ENCODE data around the gene ETFA.

The ETFA gene

DNA sequence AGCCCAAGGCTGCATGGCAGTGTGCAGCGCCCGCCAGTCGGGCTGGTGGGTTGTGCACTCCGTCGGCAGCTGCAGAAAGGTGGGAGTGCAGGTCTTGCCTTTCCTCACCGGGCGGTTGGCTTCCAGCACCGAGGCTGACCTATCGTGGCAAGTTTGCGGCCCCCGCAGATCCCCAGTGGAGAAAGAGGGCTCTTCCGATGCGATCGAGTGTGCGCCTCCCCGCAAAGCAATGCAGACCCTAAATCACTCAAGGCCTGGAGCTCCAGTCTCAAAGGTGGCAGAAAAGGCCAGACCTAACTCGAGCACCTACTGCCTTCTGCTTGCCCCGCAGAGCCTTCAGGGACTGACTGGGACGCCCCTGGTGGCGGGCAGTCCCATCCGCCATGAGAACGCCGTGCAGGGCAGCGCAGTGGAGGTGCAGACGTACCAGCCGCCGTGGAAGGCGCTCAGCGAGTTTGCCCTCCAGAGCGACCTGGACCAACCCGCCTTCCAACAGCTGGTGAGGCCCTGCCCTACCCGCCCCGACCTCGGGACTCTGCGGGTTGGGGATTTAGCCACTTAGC is 29.6 kb upstream of the ETFA start:
- DNase-seq (ENCODE audit: insufficient read length, low spot score) (peak; percentile 68), FAIRE-seq (no peak)

DNA sequence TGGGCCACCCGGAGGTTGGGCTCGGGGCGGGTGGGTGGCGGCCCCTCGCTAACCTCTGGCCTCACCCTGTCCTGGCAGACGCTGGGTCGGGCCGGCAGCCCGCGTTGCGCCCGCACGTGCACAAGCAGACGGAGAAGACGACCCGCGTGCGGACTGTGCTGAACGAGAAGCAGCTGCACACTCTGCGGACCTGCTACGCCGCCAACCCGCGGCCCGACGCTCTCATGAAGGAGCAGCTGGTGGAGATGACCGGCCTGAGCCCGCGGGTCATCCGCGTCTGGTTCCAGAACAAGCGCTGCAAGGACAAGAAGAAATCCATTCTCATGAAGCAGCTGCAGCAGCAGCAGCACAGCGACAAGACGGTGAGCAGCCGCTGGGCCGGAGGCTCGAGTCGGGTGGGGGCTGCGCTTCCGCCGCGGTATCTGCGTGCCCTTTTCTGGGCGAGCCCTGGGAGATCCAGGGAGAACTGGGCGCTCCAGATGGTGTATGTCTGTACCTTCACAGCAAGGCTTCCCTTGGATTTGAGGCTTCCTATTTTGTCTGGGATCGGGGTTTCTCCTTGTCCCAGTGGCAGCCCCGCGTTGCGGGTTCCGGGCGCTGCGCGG is 29.0 kb upstream of the ETFA start:
- DNase-seq (ENCODE audit: insufficient read length, low spot score) (peak; percentile 65), FAIRE-seq (no peak)

DNA sequence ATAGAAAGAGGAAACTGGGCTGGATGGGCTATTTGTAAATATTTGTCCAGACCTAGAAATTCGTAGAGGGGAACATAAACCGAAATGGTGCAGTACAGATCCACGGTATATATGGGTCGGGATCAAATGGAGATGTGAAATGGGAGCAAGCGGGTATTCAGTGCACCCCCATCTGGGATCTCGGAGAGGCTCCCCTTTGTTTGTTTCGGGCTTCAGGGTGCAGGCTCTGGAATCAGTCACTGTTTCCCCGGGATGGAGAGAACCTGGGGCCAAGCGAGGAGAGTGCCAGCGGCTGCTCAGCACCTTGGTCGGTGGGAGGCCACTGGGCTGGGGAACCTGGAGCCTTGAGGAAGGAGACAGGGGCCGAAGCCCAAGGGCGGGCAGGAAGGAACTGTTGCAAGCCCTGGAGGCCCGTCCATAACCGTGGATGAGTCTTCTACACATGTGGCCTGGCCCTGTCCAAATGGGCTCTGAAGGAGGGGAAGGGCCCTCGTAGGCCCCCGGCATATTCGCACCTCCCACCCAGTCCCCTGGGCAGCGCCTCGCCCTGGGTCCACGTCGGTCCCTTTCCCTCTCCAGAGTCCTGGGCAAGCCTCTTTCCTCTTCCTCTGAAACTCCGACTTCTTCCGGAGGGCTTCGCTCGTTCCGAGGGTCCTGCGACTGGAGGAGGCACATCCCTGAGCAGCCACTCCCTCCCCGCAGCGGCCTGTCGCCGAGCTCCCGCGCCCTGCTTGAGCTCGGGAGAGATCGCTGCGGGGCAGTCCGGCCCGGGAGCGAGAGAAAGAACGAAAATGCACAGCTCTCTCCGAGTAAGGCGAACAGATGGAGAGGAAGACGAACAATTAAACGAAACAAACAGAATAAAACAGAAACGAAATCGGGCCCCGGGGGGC is 28.3 kb upstream of the ETFA start:
- DNase-seq (ENCODE audit: insufficient read length, low spot score): peak; percentile 50
- peak; percentile 44 for FAIRE-seq

DNA sequence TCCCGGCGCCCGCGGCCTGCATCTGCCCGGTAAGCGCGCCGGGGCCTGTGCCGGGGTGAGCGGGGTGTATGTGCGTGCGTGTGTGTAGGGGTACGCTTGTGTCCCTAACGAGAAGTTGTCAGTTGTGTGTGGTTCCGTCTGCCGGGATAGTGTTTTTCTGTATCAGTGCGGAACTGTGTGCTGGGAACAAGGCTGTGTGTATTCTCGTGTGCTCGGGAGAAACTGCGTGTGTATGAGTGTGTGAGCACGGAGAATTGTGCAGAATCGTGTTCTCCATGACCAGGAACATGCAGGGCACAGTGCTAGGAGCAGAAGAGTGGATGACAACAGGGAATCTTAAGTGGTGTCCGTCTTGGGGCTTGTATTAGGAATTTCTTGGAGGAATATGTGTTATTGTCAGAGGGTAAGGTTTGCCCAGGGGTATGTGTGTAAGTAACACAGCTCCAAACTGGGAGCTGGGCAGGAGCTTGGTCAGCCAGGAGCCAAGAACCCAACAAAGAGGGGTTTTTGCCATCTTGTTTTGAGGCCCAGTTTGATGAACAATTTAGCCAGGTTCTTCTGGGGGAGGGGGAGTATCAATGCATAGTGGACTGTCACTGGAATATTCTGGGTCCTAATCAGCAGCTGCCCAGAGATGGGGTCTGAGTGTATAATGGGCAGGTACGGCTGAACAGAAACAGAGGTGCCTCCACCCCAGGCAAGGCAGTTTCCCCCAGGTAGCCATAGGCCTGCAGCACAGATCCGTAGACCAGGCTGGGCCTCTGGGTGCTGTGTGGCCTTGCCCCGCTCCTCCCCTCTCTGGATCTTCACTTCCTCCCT is 27.4 kb upstream of the ETFA start:
- peak; percentile 15 for DNase-seq (ENCODE audit: insufficient read length, low spot score)

DNA sequence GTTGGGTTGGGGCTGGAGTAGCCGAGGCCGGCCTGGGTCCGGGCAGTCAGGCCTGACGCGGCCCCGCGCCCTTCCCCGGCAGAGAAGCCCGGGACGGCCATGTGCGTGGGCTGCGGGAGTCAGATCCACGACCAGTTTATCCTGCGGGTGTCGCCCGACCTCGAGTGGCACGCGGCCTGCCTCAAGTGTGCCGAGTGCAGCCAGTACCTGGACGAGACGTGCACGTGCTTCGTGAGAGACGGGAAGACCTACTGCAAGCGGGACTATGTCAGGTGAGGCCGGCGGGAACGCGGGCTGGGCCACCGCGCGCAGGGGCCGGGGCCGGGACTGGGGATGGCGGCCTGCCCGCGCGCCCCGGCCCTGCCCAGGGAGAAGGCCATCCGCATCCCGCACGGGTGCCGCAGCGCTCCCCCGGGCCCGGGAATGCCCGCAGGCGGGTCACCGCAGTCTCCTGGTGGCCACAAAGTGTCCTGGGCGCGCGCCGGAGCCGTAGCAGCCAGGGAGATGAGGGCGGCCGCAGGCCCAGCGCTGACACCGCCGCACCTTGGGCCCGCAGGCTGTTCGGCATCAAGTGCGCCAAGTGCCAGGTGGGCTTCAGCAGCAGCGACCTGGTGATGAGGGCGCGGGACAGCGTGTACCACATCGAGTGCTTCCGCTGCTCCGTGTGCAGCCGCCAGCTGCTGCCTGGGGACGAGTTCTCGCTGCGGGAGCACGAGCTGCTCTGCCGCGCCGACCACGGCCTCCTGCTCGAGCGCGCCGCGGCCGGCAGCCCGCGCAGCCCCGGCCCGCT is 26.6 kb upstream of the ETFA start:
- FAIRE-seq: no peak
- peak; percentile 16 for DNase-seq (ENCODE audit: insufficient read length, low spot score)

More for the DNA sequence above, 27.4 kb upstream of the ETFA start:
- FAIRE-seq: no peak

DNA sequence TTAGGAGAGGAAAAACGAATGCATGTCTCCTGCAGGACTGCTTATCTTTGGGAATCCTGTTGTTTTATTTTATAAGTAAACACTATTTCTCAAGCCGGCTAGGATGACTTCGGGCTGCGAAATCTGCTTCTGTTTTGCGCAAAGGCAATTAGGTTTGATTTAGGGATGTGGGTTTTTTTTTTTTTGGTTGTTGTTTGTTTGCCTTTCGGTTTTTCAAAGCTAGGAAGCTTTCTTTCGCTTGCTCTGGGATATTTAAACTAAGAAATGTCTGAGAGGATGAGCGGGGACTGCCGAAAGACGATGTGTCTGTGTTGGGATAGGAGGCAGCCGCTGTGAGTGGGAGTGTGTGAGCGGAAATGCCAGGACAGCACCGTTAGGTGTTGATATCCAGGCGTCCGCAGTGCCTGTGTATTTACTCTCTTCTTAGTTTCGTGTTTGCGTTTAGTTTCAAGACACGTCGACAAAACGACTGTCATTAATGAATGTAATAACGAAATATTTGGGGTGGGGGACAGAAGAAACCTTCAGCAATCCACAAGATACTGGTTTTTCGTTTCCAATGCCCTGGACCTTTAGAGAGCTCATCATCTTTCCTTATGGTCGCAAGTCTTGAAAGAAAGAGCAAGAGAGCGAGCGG is 25.9 kb upstream of the ETFA start:
- FAIRE-seq (peak; percentile 73), DNase-seq (ENCODE audit: insufficient read length, low spot score) (peak; percentile 20)

DNA sequence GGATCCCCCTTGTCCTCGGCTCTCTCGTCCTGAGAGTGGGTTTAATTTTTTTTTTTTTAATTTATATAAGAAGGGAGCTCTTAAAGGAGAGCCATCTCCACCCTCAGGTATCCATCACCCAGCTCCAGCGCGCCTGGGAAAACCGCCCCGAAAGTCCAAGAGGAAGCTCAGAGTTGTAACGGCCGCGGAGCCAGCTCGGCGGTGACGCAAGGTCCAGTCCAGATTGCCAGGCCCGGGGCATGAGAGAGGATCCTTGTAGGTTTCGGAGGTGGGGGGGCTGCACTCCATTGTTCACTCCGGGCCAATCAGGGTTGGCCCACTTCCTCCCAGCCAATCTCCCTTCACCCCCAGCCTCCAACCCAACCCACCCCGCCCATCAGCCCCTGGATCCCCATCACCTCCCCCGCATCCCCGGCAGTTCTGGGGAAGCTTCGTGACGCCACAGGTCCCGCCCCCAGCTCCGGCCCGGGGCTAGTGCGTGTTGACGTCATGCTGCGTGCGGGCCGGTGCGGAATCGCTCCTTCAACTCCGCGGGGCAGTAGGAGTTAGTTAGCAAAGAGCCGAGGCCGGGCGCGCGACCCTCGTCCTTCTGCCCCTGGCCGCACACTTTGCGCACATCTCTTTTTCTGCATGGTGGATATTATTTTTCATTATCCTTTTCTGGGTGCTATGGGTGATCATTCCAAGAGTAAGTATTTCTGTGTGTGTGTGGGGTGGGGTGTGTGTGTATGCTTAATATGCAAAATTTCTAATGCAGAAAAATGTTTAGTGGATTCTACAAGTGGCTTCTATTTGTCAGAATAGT is 25.2 kb upstream of the ETFA start, which contains the start of gene ISL2:
Gene ISL2 (plus strand): TSS at position 520 of the 805 bp plus-strand sequence. CDS start 111 bp downstream, at position 631.
- peak; percentile 83 for DNase-seq (ENCODE audit: insufficient read length, low spot score)
- peak; percentile 98 for FAIRE-seq

DNA sequence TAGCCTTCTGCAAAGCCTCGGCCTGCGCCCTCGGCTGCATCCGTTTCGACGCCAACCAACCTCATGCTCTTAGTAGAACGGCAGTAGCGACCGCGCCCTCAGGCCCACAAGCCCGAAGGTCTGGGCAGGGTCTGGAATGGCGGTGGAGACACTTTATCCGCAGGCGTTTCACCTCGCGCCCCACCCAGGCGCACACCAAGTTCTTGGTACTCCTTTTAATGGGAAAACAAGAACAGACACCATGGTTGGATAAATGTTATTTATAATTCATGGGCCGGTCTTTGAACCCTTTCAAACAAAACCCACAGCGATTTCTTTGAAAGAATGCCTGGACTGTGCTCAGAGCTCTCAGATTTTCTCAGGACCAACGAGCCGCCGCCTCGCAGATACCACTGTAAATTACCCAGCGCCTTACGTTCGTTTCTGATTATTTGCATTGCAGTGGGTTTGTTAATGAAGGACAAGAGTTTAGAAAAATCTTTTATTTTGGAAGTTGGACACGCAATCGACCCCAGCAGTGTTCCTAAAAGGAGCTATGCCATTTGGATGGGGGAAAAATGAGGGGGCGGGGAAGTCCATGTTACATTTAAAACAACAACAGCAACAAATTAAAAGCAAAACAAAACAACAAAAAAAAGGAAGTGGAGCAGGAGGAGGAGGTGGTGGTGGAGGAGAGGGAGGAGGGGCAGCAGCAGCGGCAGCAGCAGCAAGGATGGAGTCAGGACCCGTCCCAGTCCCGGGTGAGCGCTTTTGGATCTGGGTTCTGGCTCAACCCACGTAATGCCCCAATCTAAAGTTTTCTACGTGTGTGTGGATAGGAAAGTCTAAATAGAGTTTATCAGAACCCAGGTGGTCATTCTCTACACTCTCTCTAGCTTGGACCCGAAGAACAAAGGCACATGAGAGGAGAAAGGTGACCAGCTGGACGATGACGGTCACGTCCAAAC is 24.3 kb upstream of the ETFA start:
- peak; percentile 80 for FAIRE-seq
- peak; percentile 26 for DNase-seq (ENCODE audit: insufficient read length, low spot score)

DNA sequence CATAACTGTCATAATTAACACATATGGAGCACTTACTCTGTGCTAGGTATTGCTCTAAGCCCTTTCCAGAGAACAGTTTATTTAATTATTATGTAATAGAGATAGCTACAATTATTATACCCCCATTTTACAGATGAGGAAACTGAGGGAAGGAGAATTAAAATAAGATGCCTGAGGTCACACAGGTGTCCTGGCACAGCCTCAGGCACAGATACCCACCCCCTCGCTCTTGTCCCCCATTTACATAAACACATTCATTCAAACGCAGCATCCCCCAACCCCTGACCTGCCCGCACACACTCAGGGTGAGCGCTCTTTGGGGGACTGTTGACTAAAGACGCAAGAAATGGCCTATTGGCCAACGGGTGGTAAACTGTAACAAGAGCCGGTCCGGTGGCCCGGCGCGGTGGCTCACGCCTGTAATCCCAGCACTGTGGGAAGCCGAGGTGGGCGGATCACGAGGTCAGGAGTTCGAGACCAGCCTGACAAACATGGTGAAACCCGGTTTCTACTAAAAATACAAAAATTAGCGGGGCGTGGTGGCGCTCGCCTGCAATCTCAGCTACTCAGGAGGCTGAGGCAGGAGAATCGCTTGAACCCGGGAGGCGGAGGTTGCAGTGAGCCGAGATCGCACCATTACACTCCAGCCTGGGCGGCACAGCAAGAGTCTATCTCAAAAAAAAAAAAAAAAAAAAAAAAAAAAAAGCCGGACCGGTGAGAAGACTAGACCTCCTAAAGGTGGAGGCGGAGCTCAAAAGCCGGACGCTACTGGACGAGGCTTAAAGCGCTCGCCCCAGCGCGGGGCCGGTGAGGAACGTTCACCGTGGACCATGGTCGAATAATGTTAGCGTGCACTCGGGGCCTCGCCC is 23.4 kb upstream of the ETFA start:
- FAIRE-seq: no peak
- no peak for DNase-seq (ENCODE audit: insufficient read length, low spot score)

DNA sequence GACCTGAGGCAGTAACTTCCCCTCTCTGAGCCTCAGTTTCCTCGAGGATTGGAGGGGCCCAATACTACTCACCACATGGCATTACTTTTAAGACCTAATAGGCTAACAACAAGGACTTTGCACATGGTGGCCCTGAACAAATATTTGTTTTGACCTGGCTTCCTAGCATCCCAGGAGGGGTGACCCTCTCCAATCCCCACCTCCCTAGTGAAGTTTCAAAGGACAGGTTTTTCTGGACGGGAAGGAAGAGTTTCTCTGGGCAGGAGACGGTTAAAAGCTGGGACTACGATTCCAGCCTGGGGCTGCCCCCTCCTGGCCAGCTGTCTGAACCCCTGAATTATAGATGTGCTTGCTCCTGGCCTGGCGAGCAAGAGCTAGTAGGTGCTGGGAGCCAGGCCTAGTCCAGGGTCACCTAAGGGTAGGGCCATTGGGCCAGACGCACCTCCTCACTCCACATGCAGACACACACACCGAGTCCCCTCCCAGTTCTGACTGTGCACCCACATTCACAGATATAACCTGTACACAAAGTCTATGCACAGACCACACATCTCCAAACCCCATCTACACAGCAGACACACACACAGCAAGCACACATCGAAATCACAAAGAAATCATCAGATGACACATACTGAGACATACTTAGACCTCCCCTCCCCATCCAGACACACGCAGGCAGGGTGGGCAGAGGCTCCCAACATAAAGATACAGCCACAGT is 22.6 kb upstream of the ETFA start:
- FAIRE-seq: no peak

DNA sequence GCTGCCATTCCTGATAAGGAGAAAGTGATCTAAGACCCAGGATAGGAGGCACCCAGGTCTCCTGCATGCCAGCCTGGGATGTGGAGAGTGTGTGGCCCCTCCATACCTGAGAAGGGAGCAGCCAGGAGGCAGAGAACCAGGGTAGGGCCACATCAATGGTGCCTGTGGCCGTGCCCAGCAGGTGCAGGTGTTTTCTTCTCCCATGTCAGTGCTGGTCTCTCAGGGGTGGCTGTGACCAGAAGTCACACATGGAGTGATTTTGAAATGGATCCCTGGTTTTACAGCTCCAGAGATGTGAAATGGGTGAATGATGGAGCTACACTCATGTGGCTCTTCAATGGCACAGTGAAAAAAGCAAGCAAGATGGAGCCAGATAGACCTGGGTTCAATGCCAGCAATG is 22.0 kb upstream of the ETFA start:
- DNase-seq (ENCODE audit: insufficient read length, low spot score): no peak
- no peak for FAIRE-seq

More for the DNA sequence above, 22.6 kb upstream of the ETFA start:
- no peak for DNase-seq (ENCODE audit: insufficient read length, low spot score)

DNA sequence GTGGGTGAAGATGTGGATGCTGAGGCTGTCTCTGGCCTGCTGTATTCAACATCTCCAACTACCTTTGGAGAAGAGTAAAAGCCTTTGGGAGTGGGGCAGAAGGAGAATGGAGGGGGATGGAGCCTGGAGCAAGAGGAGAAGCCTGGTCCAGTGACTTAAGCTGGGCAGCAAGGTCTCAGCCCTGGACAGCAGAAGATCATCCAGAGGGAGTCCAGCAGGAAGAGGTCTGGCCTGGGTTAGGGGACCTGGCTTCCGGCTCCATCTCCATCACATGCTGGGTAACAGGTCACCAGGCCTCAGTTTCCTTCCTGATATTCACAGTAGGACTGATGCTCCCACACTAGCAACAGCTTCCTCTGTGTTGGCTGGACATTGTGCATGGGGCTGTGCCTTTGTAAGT is 21.5 kb upstream of the ETFA start:
- no peak for DNase-seq (ENCODE audit: insufficient read length, low spot score)
- no peak for FAIRE-seq

DNA sequence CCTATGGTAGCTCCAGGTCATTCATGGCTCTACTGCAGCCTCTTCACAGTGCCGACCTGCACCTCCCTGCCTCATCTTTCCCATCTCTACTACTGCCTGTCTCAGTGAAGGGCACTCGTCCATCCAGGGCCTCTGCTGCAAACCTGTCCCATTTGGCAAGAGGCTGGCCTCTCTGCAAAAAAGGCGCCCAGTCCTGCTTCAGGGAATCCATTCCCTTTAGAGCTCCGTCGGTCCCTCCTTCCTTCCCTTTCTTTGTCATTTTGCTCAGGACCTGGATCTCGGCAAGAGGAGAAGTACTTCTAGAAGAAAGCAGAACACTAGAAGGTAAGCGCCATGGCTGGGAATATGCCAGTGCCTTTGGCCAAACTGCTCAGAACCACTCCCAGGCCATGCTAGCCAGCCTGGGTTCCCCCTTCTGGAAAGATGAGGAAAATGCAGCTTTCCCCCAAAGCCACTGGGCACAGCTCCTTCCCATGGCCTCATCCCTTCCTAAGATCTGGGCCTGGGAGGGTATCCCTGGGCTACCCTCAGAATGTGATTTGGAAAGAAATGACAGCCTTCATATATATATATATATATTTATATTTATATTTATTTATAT is 18.9 kb upstream of the ETFA start:
- no peak for FAIRE-seq
- DNase-seq (ENCODE audit: insufficient read length, low spot score): no peak

DNA sequence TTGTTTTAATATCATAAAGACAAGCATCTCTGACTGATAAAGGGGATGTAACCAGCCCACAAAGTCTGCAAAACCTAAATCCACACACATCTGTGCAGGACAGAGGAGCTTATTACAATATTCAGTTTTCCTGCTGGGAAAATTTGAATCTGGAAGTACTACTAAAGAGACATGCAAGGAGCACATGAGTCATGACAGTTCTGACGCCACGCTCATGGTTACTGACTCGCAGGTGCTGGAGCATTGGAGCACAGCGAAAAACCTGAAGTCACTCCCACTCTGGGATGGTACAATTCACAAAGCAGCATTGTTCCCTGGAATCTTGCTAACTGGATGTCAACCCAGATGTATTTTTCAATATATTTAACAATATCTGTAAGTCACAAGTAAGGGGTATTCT is 17.7 kb upstream of the ETFA start:
- DNase-seq (ENCODE audit: insufficient read length, low spot score) (no peak), FAIRE-seq (no peak)

DNA sequence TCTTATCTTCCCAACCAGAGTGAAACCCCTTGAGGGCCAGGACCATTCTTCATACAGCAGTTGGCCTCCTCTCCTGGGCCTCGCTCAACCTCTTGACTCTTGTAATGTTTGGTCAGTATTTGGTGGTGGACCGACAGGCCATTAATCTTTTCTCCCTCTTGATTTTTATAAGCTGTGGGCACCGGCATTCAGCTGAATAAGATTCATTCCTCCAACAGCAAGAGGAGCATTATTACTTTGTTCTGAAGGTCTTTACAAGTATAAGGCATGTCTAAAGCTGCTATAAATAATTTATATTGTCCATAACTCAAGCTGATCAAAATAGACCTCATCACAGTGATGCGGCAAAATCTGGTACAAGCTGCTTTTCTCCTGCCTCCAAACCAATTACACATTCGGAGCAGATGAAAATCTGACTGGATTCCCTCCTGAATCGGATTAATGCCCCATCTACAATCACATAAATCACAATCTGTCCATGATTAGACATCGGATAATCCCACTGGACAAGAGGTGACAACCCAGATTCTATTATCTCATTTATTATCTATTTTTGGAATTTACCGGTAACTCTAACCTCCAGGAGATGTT is 16.9 kb upstream of the ETFA start:
- DNase-seq (ENCODE audit: insufficient read length, low spot score) (no peak), FAIRE-seq (no peak)

Data from GM19239 (cell line).